SKM-1 treated with dmso at 0.1 percent for 144 hours (cell line): ENCODE data around the gene LBH.

Source experiments
- DNase-seq: peaks from one replicate; lab custom pipeline; 2025; ENCODE audit not compliant: unreplicated experiment; lab: John Stamatoyannopoulos, UW

LBH gene

DNA sequence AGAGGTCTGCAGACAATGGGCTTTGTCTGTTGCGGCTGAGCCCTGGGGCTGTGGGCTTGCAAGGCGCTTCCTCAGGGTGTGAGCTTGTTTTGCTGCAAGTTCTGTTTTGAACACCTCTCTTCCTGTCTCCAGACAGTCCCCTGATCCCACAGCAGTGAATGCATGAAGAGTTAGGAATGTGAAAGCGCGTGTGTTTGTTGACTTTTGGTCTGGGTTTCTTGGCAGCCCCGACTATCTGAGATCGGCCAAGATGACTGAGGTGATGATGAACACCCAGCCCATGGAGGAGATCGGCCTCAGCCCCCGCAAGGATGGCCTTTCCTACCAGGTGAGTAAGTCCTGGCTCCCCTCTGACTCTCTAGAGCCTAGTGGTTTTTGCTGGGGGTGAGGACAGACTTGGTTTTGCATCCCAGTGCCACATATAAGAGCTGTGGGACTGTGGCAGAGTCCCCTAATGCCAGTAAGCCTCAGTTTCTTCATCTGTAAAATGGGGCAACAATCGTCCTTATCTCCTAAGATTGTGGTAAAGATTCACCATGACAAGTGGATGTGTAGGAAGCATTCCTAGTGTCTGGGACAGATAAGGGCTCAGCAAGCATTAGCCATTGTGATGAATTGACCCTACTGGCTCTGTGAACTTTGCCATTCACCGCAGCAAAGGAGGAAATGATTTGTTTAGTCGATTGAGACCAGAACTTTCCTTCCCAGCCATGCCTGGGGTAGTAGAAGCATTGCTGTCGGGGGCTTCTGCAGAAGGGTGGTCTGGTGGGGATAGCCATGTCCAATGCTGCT, 3.0 kb downstream of the LBH start:
- DNase-seq: no peak

DNA sequence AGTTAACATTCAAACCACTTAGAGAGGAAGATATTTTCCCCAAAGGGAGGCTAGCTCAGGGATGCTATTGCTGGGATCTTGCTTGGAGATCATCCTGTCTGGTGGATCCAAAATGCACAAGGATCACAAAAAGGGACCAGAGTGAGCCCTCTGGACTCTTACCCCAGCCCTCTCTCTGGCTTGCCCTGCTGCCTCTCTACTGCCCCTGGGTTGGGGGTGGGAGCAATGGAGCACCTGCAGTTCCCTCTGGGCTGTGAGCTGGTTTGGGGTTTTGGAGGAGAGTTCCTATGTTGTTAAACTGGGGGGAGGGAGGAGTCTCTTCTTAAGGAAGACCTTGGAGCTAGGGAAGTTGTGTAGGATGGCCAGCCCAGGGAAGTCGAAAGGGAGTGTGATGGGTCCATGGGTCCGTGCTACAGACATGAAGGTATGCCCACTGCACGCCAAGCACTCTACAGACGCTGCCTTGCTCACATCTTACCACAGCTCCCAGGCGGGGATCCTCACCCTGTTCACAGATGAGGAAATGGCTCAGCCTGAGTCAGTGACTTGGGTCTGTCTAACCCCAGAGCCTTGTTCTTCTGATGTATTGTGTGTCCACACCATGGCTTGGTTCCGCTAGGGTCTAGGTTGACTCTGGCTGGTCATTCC, 3.8 kb downstream of the LBH start:
- no peak for DNase-seq

DNA sequence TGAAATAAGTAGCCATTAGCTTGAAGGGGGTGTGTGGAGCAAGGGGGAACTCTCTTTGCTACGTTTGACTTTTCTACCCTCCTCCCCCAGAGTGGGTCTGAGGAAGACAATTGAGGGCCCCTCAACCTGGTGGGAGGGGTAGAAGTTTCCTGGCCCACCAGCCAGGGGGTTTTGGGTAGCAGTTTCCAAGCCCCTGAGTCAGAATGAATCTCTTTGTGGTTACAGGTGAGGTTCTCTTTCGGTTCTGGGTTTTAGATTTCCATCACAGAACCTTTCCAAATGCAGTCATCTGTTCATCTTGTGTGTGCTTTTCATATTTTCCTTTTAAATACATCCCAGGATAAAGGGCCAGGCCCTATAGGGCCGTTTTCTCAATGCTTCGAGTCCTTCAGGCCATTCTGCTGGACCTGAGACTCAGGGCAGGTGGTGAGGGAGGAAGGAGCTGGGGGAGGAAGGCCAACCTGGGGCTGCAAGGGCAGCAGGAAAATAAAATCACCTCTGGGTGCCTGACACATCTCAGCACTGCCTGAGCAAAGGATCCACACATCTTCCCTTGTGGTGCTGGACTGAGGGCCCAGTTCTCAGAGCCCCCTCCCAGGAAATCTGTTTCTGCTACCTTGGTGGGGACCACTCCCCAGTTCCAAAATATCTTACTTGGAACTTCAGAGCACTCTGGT, 4.7 kb downstream of the LBH start:
- DNase-seq: no peak

DNA sequence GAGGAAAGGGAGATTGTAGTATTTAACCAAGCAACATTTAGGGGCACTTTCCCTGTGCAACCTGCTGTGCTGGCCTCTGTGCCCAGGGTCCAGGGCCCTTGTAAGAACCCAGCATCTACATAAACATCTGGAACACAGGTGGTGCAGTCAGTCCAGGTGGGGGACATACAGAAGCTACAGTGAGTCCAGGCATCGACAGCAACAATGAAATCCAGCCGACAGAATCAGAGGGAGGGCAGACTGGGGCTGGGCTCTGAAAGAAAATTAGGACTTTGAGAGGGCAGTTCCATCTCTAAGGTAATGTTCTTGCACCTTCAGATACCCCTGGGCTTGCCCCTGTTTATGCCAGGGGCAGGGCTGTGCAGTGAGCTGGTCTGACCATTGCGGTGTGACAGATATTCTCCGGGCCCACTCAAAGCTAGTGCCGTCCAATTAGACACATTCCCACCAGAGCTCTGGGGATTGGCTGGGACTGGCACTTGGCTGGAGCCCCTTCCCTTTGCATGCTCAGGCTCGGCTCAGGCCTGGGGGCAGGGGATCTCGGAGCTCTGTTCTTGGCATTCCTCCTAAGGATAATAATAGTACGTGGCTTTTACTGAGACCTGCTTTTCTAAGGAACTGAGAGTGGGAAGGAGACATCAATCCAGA, 5.4 kb downstream of the LBH start:
- DNase-seq: no peak

DNA sequence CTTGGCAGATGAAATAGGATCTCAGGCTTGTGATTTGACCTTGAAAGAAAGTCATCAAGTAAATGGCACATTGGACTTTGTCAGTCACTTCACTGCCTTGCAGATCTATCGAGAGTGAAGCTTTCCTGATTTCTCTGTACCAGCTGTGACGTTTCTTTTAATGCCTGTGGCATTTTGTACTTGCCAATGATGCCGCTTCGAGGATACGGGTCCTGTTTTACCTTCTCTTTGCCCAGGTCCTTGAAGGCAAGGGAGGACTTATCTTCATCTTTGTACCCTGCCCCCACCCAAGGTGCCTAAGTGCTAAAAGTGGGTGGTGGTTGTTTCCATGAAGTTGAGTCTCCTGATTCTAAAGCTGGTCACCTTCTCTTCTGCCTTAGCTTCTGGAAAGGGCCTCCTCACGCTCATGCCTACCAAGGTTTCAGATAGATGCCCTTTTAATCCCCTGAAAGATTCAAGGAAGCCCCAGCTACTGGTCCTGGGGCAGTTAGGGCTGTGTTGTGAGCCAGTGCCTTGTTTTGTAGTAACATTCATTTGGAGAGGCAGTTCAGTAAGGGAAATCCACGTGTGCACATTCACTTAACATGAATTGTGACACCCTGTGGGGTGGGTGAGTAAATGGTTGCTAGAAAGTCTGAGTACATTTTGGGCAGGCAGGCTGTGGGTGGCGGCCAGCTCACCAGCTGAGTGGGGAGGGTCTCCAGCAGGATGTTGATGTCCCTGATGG, 6.1 kb downstream of the LBH start:
- no peak for DNase-seq

DNA sequence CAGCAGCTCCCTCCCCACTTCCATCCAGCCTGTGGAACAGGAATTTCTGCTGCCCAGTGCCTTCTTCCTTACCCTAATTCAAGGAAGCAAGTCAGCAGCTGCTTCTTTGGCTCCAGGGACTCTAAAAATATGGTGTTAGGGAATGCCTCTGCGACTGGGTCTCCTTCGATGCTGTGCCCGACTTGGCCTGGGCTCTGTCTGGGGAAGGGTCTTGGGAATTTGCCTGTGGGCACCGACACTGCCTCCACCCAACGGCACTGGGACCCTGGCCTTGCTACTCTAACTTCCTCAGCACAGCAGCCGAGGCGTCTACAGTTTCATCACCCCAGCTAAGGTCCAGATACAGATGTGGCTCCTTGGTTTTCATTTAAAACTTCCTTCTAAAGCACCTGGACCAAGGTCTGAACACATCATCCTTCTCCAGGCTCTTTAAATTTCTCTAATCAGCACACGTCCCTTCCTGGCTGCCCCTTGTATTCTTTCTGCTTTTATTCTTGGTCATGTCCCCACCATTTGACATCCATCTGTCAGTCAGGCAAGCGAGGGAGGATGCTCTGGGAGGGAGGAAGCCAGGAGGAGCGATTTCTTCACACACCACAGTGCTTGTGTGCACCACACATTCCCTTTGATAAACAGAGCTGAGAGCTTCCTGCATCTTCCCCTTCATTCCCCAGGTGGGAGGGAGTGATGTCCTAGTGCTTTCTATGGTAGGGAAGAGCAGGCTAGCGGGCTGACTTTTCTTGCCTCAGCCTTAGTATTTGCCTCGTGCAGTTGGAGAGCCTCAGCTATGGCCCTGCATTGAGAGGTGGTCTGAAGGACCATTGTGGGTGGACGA, 6.8 kb downstream of the LBH start:
- no peak for DNase-seq

DNA sequence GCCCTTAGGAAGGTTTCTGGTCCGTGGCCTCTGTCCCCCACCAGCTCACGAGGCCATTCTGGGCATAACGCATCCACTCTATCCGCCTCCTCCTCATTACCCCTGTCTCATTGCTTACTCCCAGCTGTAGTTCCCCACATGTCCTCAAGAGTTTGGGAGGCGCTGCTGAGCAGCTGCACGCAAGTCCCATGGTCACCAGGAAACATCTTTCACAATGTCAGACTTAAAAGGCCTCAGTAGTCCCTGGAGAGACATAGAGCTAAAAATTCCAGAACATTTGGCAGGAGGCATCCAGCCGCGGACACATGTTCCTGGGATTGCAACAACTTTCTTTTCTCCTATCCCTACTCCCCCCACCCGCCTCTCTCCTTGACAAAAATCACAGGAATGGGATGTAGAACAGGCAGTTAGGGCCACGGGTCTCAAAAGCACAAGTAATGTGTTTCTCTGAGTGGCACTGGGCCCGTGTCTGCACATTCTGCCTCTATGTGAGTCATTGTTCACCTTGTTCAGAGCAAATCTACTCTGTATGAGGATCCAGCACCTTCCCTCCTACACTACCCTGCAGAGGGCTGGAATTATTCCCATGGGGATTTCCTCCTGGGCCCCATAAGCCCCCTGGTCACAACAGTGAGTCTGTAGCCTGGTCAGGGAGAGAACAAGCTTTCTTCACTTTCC, 8.1 kb downstream of the LBH start:
- DNase-seq: peak; percentile 67

DNA sequence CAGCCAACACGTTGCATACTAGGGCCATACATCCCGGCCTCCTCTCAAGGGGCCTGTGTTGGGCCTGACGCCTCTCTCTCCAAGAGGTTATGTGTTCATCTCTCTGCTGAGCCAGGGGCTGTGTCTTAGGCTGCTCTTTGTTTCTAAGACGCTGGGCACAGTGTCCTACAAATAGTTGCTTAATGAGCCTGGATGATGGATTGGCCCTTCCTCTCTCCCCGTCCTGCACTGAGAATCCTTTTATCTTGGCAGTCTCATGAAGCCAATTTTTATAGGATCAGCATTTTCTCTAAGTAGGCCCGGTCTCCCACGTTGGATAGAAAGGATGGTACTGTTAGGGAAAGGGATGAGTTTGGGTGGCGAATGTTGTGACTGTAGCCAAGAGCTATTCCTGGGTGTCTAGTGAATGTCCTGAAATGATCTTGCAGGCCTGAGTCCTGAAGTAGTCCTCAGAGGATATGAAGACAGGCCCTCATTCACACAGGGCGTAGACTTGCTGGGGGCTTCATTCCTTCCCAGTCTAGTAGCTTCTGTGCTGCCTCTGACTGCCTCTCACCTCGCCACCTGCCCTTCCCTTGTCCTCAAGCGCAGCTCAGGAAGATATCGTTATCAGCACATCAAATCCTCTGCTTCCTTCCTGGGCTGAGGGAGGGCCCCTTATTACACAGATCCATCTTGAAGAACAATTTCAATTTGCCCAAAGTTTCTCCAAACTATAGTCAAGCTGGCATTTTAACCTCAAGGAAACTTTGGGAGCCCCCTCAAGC, 8.8 kb downstream of the LBH start:
- DNase-seq: no peak

DNA sequence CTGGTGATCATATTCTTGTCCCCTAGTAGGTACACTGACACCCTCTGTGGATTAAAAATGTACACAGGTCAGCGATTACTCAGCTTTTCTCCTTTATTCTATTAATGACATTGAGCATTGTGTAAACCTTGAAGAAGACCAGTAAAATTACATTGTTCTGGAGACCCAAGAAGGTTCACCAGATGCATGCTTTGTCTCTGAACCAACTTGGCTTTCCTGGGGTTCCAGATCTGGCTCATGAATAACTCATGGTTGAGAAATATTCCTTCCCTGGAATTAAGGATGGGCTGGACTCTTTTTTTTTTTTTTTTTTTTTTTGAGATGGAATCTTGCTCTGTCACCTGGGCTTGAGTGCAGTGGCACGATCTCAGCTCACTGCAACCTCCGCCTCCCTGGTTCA, 11.9 kb downstream of the LBH start:
- DNase-seq: no peak

DNA sequence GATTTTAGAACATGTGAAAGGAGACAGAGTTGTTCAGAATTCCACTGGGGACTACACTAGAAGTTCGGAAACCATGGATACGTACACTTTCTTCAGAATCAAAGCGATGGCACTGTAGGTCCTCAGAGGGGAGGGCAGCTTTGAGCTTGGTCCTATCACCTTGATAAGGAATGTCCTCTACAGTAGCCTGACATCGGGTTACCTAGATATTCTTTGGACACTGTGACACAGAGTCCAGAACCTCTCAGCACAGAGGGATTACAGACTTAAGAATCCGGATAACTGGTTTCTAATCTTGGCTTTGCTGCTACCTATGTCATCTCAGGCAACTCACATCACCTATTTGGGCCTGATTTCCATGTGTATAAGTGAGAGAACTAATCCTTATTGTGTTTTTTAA, 14.0 kb downstream of the LBH start:
- no peak for DNase-seq

DNA sequence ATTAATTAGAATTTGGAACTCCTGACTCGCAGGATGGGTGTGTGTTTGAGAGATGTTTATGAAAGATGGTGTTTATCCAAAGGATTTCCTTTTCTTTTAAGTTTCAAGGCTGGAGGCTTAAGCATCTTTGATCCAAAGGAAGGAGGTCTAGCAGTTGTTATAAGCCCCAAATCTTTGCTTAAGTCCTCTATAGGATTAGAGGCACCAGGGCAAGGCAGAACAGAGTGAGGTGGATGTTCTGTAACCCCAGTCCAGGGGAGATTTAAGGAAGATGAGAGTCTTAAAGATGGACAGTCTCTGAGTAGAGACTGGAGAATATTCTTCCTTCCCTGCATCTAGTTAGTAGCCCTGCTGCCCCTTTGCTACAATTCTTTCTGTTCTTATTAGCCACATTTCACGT, 17.5 kb downstream of the LBH start:
- DNase-seq: no peak

DNA sequence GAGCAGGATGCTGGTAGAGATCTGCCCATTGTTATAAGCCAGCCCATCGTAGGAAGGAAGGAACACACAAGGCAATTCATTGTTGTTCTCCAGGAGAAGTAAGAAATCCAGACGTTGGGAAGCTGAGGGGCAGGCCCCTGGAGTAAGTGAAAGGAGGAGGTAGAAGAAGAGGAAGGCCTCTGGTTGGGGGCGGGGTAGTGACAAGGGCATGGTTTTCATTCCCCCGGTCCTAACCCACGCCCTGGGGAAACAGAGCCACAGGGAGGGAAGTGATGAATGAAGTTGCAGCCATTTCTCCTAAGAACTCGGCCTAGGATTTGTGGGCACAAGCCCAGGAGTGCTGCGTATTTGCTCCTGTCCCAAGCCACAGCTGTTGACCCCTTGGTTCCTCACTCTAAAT, 18.0 kb downstream of the LBH start:
- DNase-seq: no peak

DNA sequence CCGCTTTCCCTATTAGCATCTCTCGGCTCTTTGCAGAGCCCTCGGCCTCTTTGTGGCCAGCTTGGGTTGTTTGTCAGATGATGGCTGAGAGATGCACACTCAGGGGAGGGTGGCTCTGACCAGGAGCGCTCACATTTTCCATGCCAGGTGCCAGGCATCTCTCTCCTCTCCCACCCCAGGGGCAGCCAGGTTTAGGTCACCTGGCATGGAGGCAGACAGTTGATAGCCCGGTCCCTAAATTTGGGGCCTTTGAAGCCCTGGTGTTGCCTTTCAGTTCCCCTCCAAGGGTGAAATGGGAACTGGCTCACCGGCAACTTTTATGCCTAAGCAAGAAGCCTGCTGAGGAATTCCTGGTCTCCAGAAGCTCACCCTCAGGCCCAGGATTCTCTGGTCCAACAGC, 19.1 kb downstream of the LBH start:
- no peak for DNase-seq

DNA sequence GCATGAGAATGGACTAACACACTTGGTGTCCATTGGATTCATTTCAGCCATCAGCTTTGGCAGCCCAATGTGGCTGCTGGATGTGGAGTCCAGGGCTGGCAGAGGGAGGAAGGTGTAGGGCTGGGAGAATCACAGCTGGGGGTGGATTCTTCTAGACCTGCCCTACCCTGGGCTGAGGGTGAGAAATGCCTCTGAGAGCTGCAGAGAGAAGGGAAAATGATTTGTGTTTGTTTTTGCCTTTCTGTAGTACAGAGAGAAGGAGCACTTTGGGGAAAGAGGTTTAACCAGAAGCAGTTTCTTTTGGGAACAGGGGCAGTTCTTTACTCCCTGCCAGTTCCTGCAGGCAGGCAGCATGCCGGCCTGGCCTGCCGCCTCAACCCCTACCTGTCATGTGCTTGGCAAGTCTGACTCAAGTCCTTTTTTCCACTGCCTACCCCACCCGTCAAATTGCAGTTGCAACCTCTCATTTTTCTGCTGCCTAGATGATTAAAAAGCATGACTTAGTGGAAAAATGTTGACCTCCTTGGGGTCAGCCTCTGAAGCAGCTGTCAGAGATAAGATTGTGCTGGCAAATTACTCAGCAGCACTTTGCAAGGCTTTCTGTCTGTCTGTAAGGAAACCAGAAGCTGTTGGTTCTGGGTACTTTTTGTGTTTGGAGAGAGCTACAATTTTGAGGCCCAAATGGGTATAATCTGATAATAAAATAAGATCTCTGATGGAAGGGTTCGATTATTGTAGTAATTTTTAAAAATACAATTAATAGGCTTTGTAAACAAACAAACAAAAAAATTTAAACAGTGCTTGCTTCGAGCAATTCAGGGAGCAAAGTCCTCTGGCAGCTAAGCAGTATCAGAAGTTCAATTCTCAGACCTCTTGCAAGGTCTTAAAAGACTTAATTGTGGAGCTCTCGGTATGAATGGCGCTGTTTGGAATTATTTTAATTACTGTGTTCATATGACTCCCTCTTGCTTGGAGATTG, 21.7 kb downstream of the LBH start:
- no peak for DNase-seq

DNA sequence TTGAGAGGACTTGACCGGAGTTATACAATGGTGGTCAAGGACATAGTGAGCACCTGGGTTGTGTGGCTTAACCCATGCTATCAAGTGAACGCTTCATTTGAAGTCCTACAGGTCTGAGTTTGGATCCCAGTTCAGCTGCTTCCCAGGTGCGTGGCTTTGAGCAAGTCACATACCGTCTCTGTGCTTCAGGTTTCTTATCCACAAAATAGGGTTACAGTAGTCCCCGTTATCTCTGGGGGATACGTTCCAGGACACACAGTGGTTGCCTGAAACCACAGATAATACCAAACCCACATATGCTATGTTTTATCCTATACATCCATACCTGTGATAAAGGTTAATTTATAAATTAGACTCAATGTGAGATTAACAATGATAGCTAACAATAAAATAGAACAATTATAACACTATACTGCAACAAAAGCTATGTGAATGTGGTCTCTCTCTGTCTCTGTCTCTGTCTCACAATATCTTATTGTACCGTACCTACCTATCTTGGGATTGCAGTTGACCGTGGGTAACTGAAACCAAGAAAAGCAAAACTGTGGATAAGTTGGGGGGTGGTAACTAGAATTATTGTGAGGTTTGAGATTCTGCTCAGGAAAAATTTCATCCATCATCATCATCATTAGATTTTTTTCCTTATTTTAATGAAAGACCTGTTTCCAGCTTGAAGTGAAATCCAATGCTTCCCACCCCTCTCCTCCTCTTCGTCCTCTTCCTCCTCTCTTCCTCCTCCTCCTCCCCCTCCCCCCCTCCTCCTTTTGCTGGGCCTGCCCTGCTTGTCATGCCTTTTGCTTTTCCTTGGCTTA, 22.7 kb downstream of the LBH start:
- no peak for DNase-seq

DNA sequence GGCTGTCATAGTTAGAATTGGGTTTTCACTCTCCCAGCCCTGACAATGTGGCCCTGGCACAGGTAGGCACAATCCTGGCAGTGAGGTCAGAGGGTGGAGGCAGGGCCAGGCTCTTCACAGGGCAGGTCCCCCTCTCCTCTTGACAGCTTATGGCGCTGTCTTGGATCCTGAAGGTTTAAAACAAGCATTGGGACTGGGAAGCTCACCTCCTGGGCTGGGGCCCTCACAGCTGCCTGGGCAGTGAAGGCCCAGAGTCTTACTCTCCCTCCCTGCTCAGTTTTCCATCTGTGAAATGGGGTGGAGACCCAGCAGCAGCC, 23.3 kb downstream of the LBH start:
- DNase-seq: no peak

DNA sequence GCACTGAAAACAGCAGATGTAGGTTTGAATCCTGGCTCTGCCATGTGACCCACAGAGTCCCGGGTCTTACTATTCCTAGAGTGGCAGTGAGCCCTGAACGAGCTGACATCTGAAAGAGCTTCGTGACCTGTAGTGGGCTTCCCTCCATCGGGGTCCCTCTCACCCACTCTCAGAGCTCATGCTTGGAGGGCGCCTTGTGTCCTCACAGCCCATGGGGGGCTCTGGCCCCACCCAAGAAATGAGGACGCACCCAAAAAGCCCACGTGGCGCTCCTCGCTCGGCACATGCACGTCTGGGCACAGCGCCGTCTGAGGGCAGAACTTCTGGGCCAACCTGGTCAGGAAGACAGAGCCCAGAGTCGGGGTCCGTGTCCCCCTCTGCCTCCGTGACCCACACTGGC, 23.7 kb downstream of the LBH start:
- DNase-seq: no peak
